HG03565 (cell line): ENCODE results near the gene C11orf21.

Experiments used
- ATAC-seq: cut with Tn5 transposase; IDR thresholded peaks from one replicate; pipeline ENCODE4 v1.9.1; 2021; ENCODE audit warnings: mild to moderate bottlenecking, moderate library complexity; ENCODE audit not compliant: unreplicated experiment

The C11orf21 gene

GRCh38 chr11:2321311-2321683, 19.6 kb upstream of the C11orf21 start:
- no peak for ATAC-seq

- ATAC-seq, result no peak
These were observed 19.0 kb upstream of the C11orf21 start for GRCh38 chr11:2320568-2321310.

- no peak for ATAC-seq
These were observed 18.2 kb upstream of the C11orf21 start for GRCh38 chr11:2319791-2320472.

GRCh38 chr11:2318707-2319106, 17.0 kb upstream of the C11orf21 start:
- ATAC-seq, result no peak

GRCh38 chr11:2318123-2318522, 16.4 kb upstream of the C11orf21 start:
- ATAC-seq, result no peak

GRCh38 chr11:2317354-2318050, 15.8 kb upstream of the C11orf21 start:
- ATAC-seq, result no peak

GRCh38 chr11:2316963-2317244, 15.2 kb upstream of the C11orf21 start:
- ATAC-seq, result no peak

- no peak for ATAC-seq
These were observed 14.6 kb upstream of the C11orf21 start for GRCh38 chr11:2316169-2316962.

- ATAC-seq, result no peak
These were observed 13.9 kb upstream of the C11orf21 start for GRCh38 chr11:2315395-2316168.

- ATAC-seq, result no peak
These were observed 13.0 kb upstream of the C11orf21 start for GRCh38 chr11:2314525-2315394.

- ATAC-seq, result no peak
These were observed 12.4 kb upstream of the C11orf21 start for GRCh38 chr11:2314136-2314524.

GRCh38 chr11:2313051-2313951, 11.6 kb upstream of the C11orf21 start:
- ATAC-seq, result no peak

GRCh38 chr11:2312232-2313042, 10.7 kb upstream of the C11orf21 start:
- no peak for ATAC-seq

GRCh38 chr11:2311353-2312133, 9.8 kb upstream of the C11orf21 start:
- ATAC-seq, result no peak

- ATAC-seq, result no peak
These were observed 9.2 kb upstream of the C11orf21 start for GRCh38 chr11:2310786-2311352.

GRCh38 chr11:2310073-2310785, 8.5 kb upstream of the C11orf21 start:
- ATAC-seq, result no peak
